ENCODE results near the gene OBP2B.
"Not testable (repeated sequence)": the region's sequence is repeated elsewhere in the genome, so short reads cannot be mapped to it uniquely, and the experiment has no call there.

The OBP2B gene

DNA sequence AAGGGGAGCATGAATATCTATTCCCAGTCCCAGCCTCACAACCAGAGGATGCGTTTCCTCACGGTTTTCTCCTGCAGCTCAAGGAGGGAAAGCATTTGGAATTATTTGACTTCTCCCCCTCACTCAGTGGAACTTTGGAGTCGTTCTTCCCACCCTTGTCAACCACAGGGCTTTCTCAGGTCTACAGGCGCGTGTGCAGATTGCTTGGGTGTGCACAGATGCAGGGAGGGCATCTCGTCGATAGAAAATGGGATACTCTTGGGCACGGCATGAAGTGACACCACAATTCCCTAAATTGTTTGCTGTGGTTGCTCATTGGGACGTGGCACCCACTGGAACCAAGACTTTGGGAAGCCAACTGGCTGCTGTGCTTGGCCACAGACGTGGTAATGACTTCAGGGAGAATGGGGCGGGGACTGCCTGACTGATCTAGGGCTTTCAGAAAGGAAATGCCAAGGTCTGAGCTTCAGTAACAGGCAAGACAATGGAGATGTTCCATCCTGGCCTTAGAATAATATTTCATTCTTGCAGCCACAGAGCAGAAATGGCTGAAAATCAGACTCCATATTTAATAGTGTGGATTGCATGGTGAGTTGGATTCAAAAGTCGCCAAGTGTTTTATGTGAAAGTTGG is 12.2 kb upstream of the OBP2B start:
- DNase-seq: no peak

GRCh38 chr9:133218049-133218975 is 9.3 kb upstream of the OBP2B start:
- not testable (repeated sequence) for DNase-seq

DNA sequence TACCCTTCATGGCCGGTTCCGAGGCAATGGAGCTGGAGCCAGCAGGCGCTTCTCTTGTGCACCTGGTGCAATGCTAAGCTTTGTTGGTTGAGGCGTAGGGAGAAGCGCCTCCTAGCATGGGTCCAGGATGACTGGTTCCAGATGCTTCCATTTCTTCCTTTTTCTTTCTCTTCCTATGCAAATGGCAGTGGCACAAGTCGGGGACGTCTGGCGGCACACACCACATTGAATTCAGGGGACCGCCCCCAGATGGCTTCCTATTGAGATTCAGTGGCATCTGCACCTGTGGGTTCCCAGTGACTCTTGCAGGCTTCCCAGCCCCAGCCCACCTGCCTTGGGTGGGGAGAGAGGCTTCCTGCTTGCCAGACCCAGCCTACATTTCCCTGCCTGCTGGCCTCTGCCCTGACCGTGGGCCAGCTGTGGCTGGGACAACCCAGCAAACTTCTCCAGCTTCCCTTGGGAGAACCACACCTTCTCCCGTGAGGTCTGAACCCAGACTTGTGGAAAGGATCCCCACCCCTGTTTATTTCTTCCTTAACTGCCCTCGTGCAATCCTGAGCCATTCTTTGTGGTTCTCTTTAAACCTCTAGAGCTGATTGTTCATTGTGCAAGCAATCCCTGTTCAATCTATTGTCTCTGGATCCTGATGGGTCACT is 8.4 kb upstream of the OBP2B start:
- DNase-seq: not testable (repeated sequence)

GRCh38 chr9:133214276-133214675 is 5.2 kb upstream of the OBP2B start:
- not testable (repeated sequence) for DNase-seq

GRCh38 chr9:133210609-133211008 is 1.6 kb upstream of the OBP2B start:
- no peak for DNase-seq

DNA sequence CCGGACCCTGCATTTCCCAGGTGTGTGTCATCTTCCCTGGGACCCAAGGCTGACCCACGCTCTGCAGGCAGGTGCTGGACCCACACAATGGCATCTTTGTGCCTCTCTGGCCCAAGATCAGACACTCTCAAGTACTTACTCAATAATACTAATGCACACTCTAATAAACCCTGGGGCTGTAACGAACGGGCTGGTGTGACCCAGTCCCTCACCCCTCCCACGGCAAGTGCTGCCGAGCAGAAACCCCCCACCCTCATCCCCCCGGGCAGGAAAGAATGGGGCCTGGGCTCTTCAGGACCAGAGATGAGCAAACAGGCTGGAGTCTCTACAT is 1.1 kb upstream of the OBP2B start:
- no peak for DNase-seq

DNA sequence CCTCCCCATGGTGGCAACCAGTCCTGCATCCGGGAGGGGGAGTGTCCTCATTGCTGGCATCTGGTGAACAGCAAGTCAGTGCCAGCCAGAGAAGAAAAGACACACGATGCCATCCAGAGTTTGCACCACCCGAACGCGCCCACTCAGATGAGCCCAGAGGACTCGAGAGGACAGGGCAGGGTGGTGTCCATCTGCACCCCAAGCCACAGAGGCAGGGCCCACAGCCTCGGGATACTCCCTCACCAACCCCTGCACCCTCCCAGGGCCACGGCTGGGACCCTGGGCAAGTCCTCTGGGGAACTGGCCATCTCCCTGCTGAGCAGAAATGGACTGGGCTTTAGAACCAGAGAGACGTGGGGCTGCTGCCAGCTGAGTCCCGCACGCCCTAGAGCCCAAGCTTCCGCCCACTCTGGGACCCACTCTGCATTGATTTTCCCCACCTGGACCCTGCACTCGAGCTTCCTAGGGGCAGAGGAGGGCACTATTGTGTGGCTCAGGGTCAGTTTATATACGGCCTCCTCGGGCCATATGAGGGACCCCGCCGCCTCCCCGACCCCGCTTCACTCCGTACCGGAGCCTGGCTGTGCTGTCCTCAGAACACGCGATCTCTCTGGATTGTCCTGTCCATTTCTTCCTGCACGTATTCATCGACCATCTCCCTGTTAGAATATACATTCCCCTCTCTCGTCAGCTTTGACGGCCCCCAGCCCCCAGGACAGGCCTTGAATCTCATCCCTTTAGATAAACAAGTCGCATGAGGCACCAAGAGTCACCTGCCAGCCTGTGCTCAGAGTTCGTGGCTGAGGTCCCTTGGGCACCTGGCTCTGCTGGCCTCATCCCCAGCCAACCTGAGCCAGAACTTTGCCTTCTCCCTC is 514 bp upstream of the OBP2B start:
- DNase-seq: not testable (repeated sequence)

- not testable (repeated sequence) for DNase-seq
Observed at GRCh38 chr9:133208171-133208879, 725 bp downstream of the OBP2B start.

DNA sequence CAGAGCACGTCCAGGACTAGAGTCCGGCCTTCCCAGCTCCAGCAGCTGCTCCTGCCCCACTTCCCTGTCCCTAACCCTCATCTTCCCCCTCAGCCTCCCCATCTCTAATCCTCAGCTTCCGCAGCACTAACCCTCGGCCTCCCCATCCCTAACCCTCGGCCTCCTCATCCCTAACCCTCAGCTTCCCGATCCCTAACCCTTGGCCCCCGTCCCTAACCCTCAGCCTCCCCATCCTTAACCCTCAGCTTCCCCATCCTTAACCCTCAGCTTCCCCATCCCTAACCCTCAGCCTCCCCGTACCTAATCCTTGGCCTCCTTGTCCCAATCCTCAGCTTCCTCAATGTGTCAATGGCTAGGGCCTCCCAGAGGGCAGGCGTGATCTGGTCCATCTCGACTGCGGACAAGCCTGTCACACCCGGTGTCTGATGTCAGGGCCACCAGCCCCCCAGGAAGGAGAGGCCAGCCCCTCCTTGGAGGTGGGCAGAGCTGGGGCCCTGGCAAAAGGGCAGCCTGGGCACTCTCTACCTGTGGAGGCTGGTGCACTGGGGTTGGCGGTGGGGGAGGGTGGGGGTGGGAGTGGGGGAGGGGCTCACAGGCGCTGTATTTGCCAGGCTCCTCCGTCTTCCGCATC is 1.4 kb downstream of the OBP2B start:
- DNase-seq: no peak

DNA sequence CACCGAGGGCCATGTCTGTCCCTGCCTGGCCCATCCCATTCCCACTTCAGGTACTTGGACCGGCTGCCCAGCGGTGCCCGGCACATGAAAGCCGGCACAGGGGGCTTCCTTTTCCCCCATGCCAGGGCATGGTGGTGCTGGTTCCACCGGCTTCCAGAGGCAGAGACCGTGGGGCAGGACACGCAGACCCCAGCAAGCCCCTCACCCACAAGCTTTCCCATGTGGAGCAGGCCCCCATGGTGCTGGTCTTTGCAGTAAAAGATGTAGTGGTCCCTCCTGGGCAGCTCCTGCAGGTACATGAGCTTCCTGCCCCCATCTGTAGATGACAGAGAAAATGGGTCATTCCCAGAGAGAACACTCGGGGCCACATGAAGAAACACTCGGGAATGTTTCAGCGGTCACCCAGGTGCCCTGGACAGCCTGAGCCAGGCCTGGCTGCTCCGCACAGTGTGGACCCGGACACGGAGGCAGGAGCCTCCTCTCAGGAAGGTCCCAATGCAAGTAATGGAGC is 2.0 kb downstream of the OBP2B start:
- no peak for DNase-seq

DNA sequence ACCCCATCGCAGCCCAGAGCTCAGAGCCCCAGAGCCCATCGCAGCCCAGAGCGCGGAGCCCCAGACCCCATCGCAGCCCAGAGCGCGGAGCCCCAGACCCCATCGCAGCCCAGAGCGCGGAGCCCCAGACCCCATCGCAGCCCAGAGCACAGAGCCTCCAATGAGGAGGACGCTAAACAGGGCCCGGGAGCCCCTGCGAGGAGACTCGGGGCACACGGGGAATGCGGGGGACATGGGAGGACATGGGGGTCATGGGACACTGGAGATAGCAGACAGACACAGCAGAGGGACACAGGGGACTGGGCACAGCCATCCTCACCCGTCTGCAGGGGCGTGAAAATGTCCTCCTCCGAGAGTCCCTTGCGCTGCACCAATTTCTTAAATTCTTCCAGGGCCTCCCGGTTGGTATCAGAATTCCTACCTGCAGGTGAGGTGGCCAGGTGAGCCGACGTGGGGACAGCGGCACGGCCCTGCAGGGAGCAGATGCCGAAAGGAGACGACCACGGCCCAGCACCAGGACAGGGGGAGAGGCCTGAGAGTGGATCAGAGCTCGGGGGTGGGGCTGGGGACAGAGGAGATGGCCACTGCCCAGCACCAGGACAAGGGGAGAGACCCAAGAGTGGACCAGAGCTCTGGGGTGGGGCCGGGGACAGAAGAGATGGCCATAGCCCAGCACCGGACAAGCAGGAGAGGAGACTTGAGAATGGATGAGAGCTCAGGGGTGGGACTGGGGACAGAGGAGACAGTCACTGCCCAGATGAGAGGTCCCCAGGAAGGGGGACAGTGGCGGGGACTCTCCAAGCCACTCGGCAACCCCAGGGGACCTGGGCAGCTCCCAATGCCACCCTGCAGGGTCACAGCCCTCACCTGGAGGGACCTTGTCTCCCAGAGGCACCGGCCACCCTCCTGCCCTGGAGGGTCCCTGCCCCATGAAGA is 2.8 kb downstream of the OBP2B start:
- DNase-seq: no peak

- DNase-seq: not testable (repeated sequence)
Observed at GRCh38 chr9:133205481-133205887, 3.6 kb downstream of the OBP2B start.

DNA sequence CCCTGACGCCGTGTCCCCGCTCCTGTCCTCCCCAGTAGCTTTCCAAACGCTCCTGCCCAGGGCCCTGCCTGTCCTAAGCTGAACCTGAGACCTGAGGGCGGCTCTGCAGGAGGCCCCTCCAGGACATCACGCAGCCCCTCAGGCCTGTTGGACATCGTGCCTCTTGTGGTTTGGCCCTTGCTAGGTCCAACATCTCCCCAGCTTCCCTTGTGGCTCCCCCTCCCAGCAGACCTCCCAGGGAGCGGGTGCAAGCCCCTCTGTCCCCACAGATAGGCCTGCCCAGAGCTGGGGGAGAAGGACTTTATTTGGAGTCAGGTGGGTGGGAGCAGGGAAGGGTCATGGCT is 4.1 kb downstream of the OBP2B start:
- no peak for DNase-seq

GRCh38 chr9:133204335-133204992 is 4.6 kb downstream of the OBP2B start:
- no peak for DNase-seq

DNA sequence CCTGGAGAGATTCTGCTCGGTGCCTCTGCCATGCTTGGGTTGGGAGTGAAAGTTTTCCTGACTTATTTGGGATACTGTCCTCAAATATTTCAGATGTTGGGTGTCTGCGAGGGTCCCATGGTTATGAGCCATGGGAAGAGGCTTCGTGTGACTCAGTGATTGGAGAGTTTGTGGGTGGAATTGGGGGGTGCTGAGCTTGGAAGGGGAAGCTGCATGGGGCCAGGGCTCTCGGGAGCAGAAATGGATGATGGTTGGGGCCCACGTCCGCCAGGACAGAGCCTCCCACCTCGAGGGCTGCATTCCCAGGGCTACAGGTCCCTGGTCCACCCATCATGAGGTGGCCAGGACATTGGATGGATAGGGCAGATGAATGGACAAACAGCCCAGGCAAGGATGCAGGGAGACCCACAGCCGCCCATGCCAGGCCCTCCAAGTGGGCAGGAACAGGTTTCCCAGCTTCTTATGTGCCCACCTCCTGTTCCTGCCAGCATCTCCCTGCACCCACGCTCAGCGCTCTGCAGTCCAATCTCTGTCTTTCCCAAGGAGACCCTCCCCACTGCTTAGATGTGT is 5.5 kb downstream of the OBP2B start:
- no peak for DNase-seq

DNA sequence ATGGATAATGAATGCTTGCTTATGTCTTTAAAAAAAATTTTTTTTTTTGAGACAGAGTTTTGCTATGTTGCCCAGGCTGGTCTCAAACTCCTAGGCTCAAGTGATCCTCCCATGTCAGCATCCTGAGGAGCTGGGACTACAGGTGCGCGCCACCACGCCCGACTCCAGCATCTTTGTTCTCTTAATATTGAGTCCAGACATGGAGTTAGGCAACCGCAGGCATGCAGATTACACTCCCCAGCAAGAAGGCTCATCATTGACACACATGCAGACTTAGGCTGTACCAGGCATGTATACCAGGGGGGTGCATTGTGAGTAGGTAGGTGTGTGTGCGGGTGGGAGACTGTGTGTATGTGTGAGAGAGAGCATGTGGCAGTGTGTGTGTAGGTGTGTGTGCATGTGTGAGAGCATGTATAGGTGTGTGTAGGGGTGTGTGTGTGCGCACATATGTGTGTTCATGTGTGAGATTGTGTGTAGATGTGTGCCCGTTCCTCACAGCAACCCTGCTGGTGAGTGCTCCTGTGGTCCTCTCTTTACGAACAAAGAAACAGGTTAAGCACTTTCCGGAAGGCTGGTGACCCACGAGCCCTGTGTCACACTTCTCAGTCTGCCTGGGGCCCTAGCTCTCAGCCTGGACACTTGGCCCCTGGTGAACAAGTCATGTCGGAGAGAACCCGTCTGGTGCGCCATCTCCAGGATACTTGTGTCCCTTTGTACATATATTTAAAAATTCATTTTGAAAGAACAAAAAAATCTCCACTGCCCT is 6.2 kb downstream of the OBP2B start:
- no peak for DNase-seq

- DNase-seq: no peak
Observed at GRCh38 chr9:133202145-133202513, 6.9 kb downstream of the OBP2B start.

- no peak for DNase-seq
Observed at GRCh38 chr9:133201424-133202144, 7.5 kb downstream of the OBP2B start.

Measured in CD4-positive, alpha-beta T cell treated with Interferon gamma for 1 hour (primary cell).